H9 (cell line): ENCODE results near the gene MAP2. TPM values are rescaled to one million over a fixed set of nuclear protein-coding genes. Genes with fewer than 3 reads are reported as not detected.

Experiments used
- DNase-seq: peaks from one replicate; pipeline ENCODE4 v3.0.0-alpha.2; 2017
- H2AFZ ChIP-seq: one replicate; pipeline ENCODE4 v1.6.1; 2013; ENCODE audit warnings: mild to moderate bottlenecking, low read length, control low read depth, moderate library complexity
- H2AK5ac ChIP-seq: 2 replicates; pipeline ENCODE4 v1.6.1; 2013; ENCODE audit warnings: low read length, control low read depth, mixed read lengths; ENCODE audit not compliant: insufficient read length
- H2BK120ac ChIP-seq: one replicate; pipeline ENCODE4 v1.6.1; 2013; ENCODE audit warnings: low read depth, mild to moderate bottlenecking, low read length, control low read depth, inconsistent platforms; ENCODE audit not compliant: poor library complexity, severe bottlenecking
- H2BK12ac ChIP-seq: 2 replicates; pipeline ENCODE4 v1.6.1; 2013; ENCODE audit warnings: low read length, control low read depth, mixed read lengths, low read depth; ENCODE audit not compliant: insufficient read length
- H2BK15ac ChIP-seq: 2 replicates; pipeline ENCODE4 v1.6.1; 2013; ENCODE audit warnings: low read depth, low read length, control low read depth
- H2BK20ac ChIP-seq: one replicate; pipeline ENCODE4 v1.6.1; 2013; ENCODE audit warnings: low read depth, mild to moderate bottlenecking, low read length, control low read depth, inconsistent platforms; ENCODE audit not compliant: poor library complexity, severe bottlenecking
- H2BK5ac ChIP-seq: 2 replicates; pipeline ENCODE4 v1.6.1; 2013; ENCODE audit warnings: low read length, control low read depth, mixed read lengths; ENCODE audit not compliant: insufficient read length
- H3K14ac ChIP-seq: 2 replicates; pipeline ENCODE4 v1.6.1; 2013; ENCODE audit warnings: low read length, control low read depth; ENCODE audit not compliant: insufficient read depth
- H3K18ac ChIP-seq: 2 replicates; pipeline ENCODE4 v1.6.1; 2013; ENCODE audit warnings: low read depth, mild to moderate bottlenecking, mixed read lengths, low read length, control low read depth; ENCODE audit not compliant: insufficient read length
- H3K23ac ChIP-seq: 2 replicates; pipeline ENCODE4 v1.6.1; 2013; ENCODE audit warnings: low read length, control low read depth, mixed read lengths, low read depth; ENCODE audit not compliant: insufficient read length
- H3K23me2 ChIP-seq: 2 replicates; pipeline ENCODE4 v1.6.1; 2013; ENCODE audit warnings: low read depth, mild to moderate bottlenecking, mixed read lengths, low read length, control low read depth; ENCODE audit not compliant: insufficient read length, poor library complexity, severe bottlenecking
- H3K27ac ChIP-seq: 2 replicates; pipeline ENCODE4 v1.5.1; 2013; ENCODE audit warnings: low read length, control low read depth, mixed read lengths, low read depth; ENCODE audit not compliant: insufficient read length
- H3K27me3 ChIP-seq: 2 replicates; pipeline ENCODE4 v1.6.1; 2013; ENCODE audit warnings: low read length, control low read depth, inconsistent platforms; ENCODE audit not compliant: insufficient read depth
- H3K4ac ChIP-seq: 2 replicates; pipeline ENCODE4 v1.6.1; 2013; ENCODE audit warnings: low read depth, mild to moderate bottlenecking, control low read depth, inconsistent platforms, low read length, moderate library complexity
- H3K4me1 ChIP-seq: 2 replicates; pipeline ENCODE4 v1.6.1; 2013; ENCODE audit warnings: low read length, control low read depth, inconsistent platforms; ENCODE audit not compliant: insufficient read depth
- H3K4me2 ChIP-seq: 2 replicates; pipeline ENCODE4 v1.6.1; 2013; ENCODE audit warnings: low read length, control low read depth, mixed read lengths; ENCODE audit not compliant: insufficient read length, insufficient read depth
- H3K56ac ChIP-seq: 2 replicates; pipeline ENCODE4 v1.6.1; 2013; ENCODE audit warnings: low read depth, mild to moderate bottlenecking, mixed read lengths, low read length, control low read depth; ENCODE audit not compliant: insufficient read length
- H3K79me1 ChIP-seq: 2 replicates; pipeline ENCODE4 v1.6.1; 2013; ENCODE audit warnings: low read depth, mild to moderate bottlenecking, moderate library complexity, low read length, control low read depth, inconsistent platforms; ENCODE audit not compliant: insufficient read depth, poor library complexity, severe bottlenecking
- H3K79me2 ChIP-seq: 2 replicates; pipeline ENCODE4 v1.6.1; 2013; ENCODE audit warnings: low read length, control low read depth, inconsistent platforms; ENCODE audit not compliant: insufficient read depth
- H3K9ac ChIP-seq: 2 replicates; pipeline ENCODE4 v1.6.1; 2013; ENCODE audit warnings: low read length, control low read depth, mixed read lengths; ENCODE audit not compliant: insufficient read length; ENCODE audit errors: extremely low read depth
- H3K9me3 ChIP-seq: one replicate; pipeline ENCODE4 v1.6.1; 2013; ENCODE audit warnings: low read depth, low read length, inconsistent platforms; ENCODE audit not compliant: control insufficient read depth
- H3T11ph ChIP-seq: one replicate; pipeline ENCODE4 v1.6.1; 2013; ENCODE audit warnings: mild to moderate bottlenecking, low read length, control low read depth, inconsistent platforms
- H4K20me1 ChIP-seq: one replicate; pipeline ENCODE4 v1.6.1; 2013; ENCODE audit not compliant: control insufficient read depth, insufficient read length, insufficient read depth
- H4K5ac ChIP-seq: 2 replicates; pipeline ENCODE4 v1.6.1; 2013; ENCODE audit warnings: low read depth, mild to moderate bottlenecking, mixed read lengths, low read length, control low read depth; ENCODE audit not compliant: insufficient read length
- H4K8ac ChIP-seq: replicated peaks from 2 replicates; pipeline ENCODE4 v1.6.1; 2013; ENCODE audit warnings: low read length, control low read depth, mixed read lengths, low read depth; ENCODE audit not compliant: insufficient read length
- H4K91ac ChIP-seq: 2 replicates; pipeline ENCODE4 v1.6.1; 2013; ENCODE audit warnings: low read depth, mild to moderate bottlenecking, moderate library complexity, mixed read lengths, low read length, control low read depth; ENCODE audit not compliant: insufficient read length
- H3K27ac Mint-ChIP-seq, 3 experiments: 2 replicates in 2 of 3; 3 replicates in 1 of 3; pipeline ENCODE4 v1.8.0; 2020 to 2021; ENCODE audit warnings: mixed read lengths in 3 of 3, mild to moderate bottlenecking in 1 of 3, moderate library complexity in 1 of 3
- H3K27me3 Mint-ChIP-seq: 2 replicates; pipeline ENCODE4 v1.8.0; 2021; ENCODE audit warnings: low read depth, mild to moderate bottlenecking, moderate library complexity, mixed read lengths
- H3K36me3 Mint-ChIP-seq, 3 experiments: 2 replicates in 2 of 3; 3 replicates in 1 of 3; pipeline ENCODE4 v1.8.0; 2020 to 2021; ENCODE audit warnings: low read depth in 3 of 3, mixed read lengths in 3 of 3; ENCODE audit not compliant: insufficient read depth in 1 of 3
- H3K4me1 Mint-ChIP-seq, 2 experiments: 2 replicates each; pipeline ENCODE4 v1.8.0; 2020; ENCODE audit warnings: mixed read lengths in 2 of 2
- H3K4me3 Mint-ChIP-seq, 2 experiments: 2 replicates in 1 of 2; 3 replicates in 1 of 2; pipeline ENCODE4 v1.8.0; 2020 to 2021; ENCODE audit warnings: mild to moderate bottlenecking in 2 of 2, mixed read lengths in 2 of 2, moderate library complexity in 1 of 2
- H3K9me3 Mint-ChIP-seq, 2 experiments: 2 replicates in 1 of 2; 3 replicates in 1 of 2; pipeline ENCODE4 v1.8.0; 2020; ENCODE audit warnings: mild to moderate bottlenecking in 2 of 2, mixed read lengths in 2 of 2, moderate library complexity in 1 of 2
- CTCF ChIP-seq: fragments of 200-600 bp; sonication (generic); conservative IDR thresholded peaks from 3 replicates; pipeline ENCODE4 v1.8.0; 2021; ENCODE audit warnings: antibody characterized with exemption, mild to moderate bottlenecking
- WGBS: extraction: QIAGEN DNeasy Blood & Tissue Kit; methylation state at CpG from one replicate; pipeline ENCODE4 v1.1.7; 2013; ENCODE audit warnings: missing lambda C conversion rate, low lambda C conversion rate, mixed read lengths; ENCODE audit not compliant: insufficient read length; ENCODE audit errors: extremely low coverage; 5-methylcytosine and 5-hydroxymethylcytosine counted together
- total RNA-seq: library from RNA; stranded (reverse); gene quantifications from 2 replicates; pipeline ENCODE4 v1.2.1, GENCODE V29; 2021

MAP2 gene
- total RNA-seq, 1 experiment from 2014 or later, result 0.87 TPM

GRCh38 chr2:209591021-209591420 is 167.2 kb downstream of the MAP2 start:
- H3K9ac ChIP-seq, result no peak overlapping the region
- H3K27me3 Mint-ChIP-seq, result peaks cover 2% of the 10 kb centered on the region; the same call in 1 of the 2 replicates
- no peak overlapping the region for H2AFZ ChIP-seq
- no peaks in the 10 kb centered on the region; a peak in 1 of 4 replicates for H3K4me1 Mint-ChIP-seq
- H3K9me3 ChIP-seq, result no peaks in the 10 kb centered on the region
- no peak overlapping the region for H4K8ac ChIP-seq
- WGBS, result no CpG with 5 or more reads among the region's 2 CpGs
- no peak overlapping the region for H3K14ac ChIP-seq
- H3K79me1 ChIP-seq, result no peaks in the 10 kb centered on the region
- no peak overlapping the region for H2AK5ac ChIP-seq
- H3K9me3 Mint-ChIP-seq, result peaks cover 4 to 6% of the 10 kb centered on the region in 2 experiments; a peak in 3 of 5 replicates
- peaks cover 0 to 8% (median 6%) of the 10 kb centered on the region in 3 experiments; a peak in 4 of 7 replicates for H3K36me3 Mint-ChIP-seq
- H4K91ac ChIP-seq, result no peak overlapping the region
- no peaks in the 10 kb centered on the region for H3K4me1 ChIP-seq
- H4K20me1 ChIP-seq, result no peaks in the 10 kb centered on the region
- no peak overlapping the region for H3T11ph ChIP-seq
- H2BK5ac ChIP-seq, result no peak overlapping the region
- H3K4me3 Mint-ChIP-seq, result no peak overlapping the region
- H3K18ac ChIP-seq, result no peak overlapping the region
- no peaks in the 10 kb centered on the region for H3K27me3 ChIP-seq
- H2BK15ac ChIP-seq, result no peak overlapping the region
- H3K23ac ChIP-seq, result no peak overlapping the region
- no peak overlapping the region for H3K4me2 ChIP-seq
- H2BK12ac ChIP-seq, result no peak overlapping the region
- no peak for TF ChIP-seq CTCF
- DNase-seq, result no peak
- H3K79me2 ChIP-seq, result no peaks in the 10 kb centered on the region
- H2BK120ac ChIP-seq, result no peak overlapping the region
- no peak overlapping the region for H3K4ac ChIP-seq
- no peak overlapping the region for H3K27ac ChIP-seq
- H3K27ac Mint-ChIP-seq, result no peak overlapping the region
- H4K5ac ChIP-seq, result no peak overlapping the region
- H3K23me2 ChIP-seq, result no peaks in the 10 kb centered on the region
- no peak overlapping the region for H3K56ac ChIP-seq
- no peak overlapping the region for H2BK20ac ChIP-seq
